WTC11 (cell line): ENCODE data around the gene PDE4B.

Experiments used
- AFF4 ChIP-seq: sonication (generic); formaldehyde crosslinking; IDR thresholded peaks from 2 replicates; pipeline ENCODE4 v1.8.1; 2023; ENCODE audit warnings: mild to moderate bottlenecking, missing genetic modification reagents, borderline replicate concordance
- ARID4B ChIP-seq: sonication (generic); formaldehyde crosslinking; IDR thresholded peaks from 2 replicates; pipeline ENCODE4 v1.8.0; 2023; ENCODE audit warnings: missing genetic modification reagents, mild to moderate bottlenecking, borderline replicate concordance
- CBFB ChIP-seq: sonication (generic); formaldehyde crosslinking; IDR thresholded peaks from 2 replicates; pipeline ENCODE4 v1.8.1; 2022; ENCODE audit warnings: mild to moderate bottlenecking, low read depth, missing genetic modification reagents
- CREB1 ChIP-seq: sonication (generic); formaldehyde crosslinking; IDR thresholded peaks from 2 replicates; pipeline ENCODE4 v1.8.0; 2023; ENCODE audit warnings: mild to moderate bottlenecking, missing genetic modification reagents
- HMGXB4 ChIP-seq: sonication (generic); formaldehyde crosslinking; IDR thresholded peaks from 2 replicates; pipeline ENCODE4 v1.8.1; 2023; ENCODE audit warnings: mild to moderate bottlenecking, moderate library complexity, missing genetic modification reagents
- IRF2 ChIP-seq: sonication (generic); formaldehyde crosslinking; IDR thresholded peaks from 2 replicates; pipeline ENCODE4 v1.8.0; 2022; ENCODE audit warnings: low read depth, missing genetic modification reagents, borderline replicate concordance
- SMAD4 ChIP-seq: sonication (generic); formaldehyde crosslinking; IDR thresholded peaks from 2 replicates; pipeline ENCODE4 v1.8.0; 2022; ENCODE audit warnings: mild to moderate bottlenecking, missing genetic modification reagents
- SP1 ChIP-seq: sonication (generic); formaldehyde crosslinking; conservative IDR thresholded peaks from 2 replicates; pipeline ENCODE4 v1.8.1; 2022; ENCODE audit warnings: missing genetic modification reagents
- USF2 ChIP-seq: sonication (generic); formaldehyde crosslinking; IDR thresholded peaks from 2 replicates; pipeline ENCODE4 v1.8.1; 2023; ENCODE audit warnings: mild to moderate bottlenecking, missing genetic modification reagents, moderate library complexity
- ZNF138 ChIP-seq: sonication (generic); formaldehyde crosslinking; conservative IDR thresholded peaks from 2 replicates; pipeline ENCODE4 v1.8.1; 2022; ENCODE audit warnings: mild to moderate bottlenecking, moderate library complexity, missing genetic modification reagents
- TF ChIP-seq, protein P1 (sequence below): fragments of 200-600 bp; IDR thresholded peaks from 2 replicates; pipeline ENCODE4 v1.8.0; 2022; ENCODE audit warnings: antibody characterized with exemption
- TF ChIP-seq, protein P2 (sequence below): sonication (generic); formaldehyde crosslinking; IDR thresholded peaks from 2 replicates; pipeline ENCODE4 v1.8.0; 2022; ENCODE audit warnings: mild to moderate bottlenecking, missing genetic modification reagents
- TF ChIP-seq, protein P3 (sequence below): sonication (generic); formaldehyde crosslinking; IDR thresholded peaks from 2 replicates; pipeline ENCODE4 v1.8.0; 2022; ENCODE audit warnings: mild to moderate bottlenecking, missing genetic modification reagents

DNA sequence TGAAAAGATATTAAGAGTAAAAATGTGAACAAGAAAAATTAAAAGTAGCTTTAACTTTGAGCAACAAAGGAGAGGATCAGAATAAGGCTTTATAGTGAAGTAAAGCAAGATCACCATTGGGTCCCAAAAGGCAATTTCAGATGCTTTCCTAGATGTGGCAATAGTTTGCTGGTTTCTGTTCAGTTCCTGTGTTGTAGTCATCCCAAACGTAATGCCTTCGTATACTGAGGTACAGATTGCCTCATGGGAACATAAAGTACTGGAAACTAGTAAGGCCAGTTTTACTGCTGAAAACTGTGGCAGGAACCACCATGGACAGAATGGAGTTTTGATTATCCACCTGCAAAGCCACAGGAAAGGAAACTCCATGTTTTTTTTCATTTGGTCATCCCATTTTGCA lies 457.8 kb downstream of the PDE4B start:
- TF ChIP-seq, protein P1, sequence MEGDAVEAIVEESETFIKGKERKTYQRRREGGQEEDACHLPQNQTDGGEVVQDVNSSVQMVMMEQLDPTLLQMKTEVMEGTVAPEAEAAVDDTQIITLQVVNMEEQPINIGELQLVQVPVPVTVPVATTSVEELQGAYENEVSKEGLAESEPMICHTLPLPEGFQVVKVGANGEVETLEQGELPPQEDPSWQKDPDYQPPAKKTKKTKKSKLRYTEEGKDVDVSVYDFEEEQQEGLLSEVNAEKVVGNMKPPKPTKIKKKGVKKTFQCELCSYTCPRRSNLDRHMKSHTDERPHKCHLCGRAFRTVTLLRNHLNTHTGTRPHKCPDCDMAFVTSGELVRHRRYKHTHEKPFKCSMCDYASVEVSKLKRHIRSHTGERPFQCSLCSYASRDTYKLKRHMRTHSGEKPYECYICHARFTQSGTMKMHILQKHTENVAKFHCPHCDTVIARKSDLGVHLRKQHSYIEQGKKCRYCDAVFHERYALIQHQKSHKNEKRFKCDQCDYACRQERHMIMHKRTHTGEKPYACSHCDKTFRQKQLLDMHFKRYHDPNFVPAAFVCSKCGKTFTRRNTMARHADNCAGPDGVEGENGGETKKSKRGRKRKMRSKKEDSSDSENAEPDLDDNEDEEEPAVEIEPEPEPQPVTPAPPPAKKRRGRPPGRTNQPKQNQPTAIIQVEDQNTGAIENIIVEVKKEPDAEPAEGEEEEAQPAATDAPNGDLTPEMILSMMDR, result no peak
- no peak for TF ChIP-seq SMAD4 (CRISPR knock-in tag)
- TF ChIP-seq CBFB (CRISPR knock-in tag), result no peak
- TF ChIP-seq, protein P2, sequence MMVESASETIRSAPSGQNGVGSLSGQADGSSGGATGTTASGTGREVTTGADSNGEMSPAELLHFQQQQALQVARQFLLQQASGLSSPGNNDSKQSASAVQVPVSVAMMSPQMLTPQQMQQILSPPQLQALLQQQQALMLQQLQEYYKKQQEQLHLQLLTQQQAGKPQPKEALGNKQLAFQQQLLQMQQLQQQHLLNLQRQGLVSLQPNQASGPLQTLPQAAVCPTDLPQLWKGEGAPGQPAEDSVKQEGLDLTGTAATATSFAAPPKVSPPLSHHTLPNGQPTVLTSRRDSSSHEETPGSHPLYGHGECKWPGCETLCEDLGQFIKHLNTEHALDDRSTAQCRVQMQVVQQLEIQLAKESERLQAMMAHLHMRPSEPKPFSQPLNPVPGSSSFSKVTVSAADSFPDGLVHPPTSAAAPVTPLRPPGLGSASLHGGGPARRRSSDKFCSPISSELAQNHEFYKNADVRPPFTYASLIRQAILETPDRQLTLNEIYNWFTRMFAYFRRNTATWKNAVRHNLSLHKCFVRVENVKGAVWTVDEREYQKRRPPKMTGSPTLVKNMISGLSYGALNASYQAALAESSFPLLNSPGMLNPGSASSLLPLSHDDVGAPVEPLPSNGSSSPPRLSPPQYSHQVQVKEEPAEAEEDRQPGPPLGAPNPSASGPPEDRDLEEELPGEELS (CRISPR knock-in tag), result no peak
- TF ChIP-seq, protein P3, sequence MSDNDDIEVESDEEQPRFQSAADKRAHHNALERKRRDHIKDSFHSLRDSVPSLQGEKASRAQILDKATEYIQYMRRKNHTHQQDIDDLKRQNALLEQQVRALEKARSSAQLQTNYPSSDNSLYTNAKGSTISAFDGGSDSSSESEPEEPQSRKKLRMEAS, result no peak
- TF ChIP-seq ARID4B (CRISPR knock-in tag), result no peak
- TF ChIP-seq USF2 (CRISPR knock-in tag), result no peak
- TF ChIP-seq IRF2 (CRISPR knock-in tag), result no peak
- TF ChIP-seq SP1 (CRISPR knock-in tag), result no peak
- no peak for TF ChIP-seq CREB1
- TF ChIP-seq HMGXB4 (CRISPR knock-in tag), result no peak
- no peak for TF ChIP-seq ZNF138
- TF ChIP-seq AFF4 (CRISPR knock-in tag), result no peak
